ENCODE results near the gene PTGFRN. TPM values are rescaled to one million over a fixed set of nuclear protein-coding genes. Genes with fewer than 3 reads are reported as not detected.
A peak's percentile ranks its signal among the peaks of the same experiment; 100 is the strongest.
"Not testable (repeated sequence)": the region's sequence is repeated elsewhere in the genome, so short reads cannot be mapped to it uniquely, and the experiment has no call there.

The PTGFRN gene
- 100 to 1,000 TPM in 8 of 10 donors, 10 to 100 TPM in 2; 76.8 to 318 (median 178) TPM for total RNA-seq
- polyA plus RNA-seq: 10 to 100 TPM; 21.2 to 84.4 TPM
- long read RNA-seq, donor 1, full-length matches to known transcripts: 5 of 24 reads
- long read RNA-seq, donor 1, partial matches to known transcripts: 5 of 24 reads
- long read RNA-seq, donor 1, other reads (novel, unspliced or antisense): 14 of 24 reads
- long read RNA-seq, donor 2, full-length matches to known transcripts: 15 of 37 reads
- long read RNA-seq, donor 2, partial matches to known transcripts: 8 of 37 reads
- long read RNA-seq, donor 2, other reads (novel, unspliced or antisense): 14 of 37 reads
- long read RNA-seq, donor 3, full-length matches to known transcripts: 10 of 101 reads
- long read RNA-seq, donor 3, partial matches to known transcripts: 14 of 101 reads
- long read RNA-seq, donor 3, other reads (novel, unspliced or antisense): 77 of 101 reads

DNA sequence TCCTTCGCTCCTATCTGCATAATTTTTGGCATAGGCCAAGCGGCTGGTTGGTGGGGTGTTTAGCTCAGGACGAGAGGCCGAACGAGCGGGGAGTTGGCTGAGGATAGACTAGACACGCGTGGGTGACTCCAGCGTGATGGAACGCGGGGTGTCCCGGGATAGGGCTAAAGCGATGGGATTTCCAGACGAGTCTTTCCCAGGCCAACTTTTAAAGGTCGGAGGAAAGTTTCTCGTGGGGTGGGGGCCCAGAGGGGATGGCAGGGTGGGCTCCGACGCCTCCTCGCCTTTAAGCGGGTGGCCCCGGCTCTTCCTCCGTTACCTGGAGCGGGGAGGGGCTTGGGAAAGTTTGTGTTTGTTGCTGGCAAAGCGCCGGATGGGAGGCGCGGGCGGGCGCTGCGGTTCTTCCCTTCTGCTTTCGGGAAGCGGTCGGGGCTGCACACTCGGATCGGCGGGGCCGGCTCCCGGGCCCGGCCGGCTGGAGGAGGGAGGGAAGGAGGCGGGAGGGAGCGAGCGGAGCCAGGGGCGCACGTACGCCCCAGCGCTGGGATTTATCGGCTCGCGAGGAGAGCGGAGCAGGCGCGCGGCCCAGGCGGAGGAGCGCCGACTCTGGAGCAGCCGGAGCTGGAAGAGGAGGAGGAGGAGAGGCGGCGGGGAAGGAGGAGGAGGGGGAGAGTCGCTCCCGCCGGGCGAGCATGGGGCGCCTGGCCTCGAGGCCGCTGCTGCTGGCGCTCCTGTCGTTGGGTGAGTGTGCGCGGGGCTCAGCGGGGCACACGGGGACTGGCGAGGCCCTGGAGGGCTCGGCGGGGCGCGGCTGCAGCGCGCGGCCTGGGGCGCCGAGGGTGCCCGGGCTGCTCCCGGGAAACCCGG, at the start of gene PTGFRN:
Gene PTGFRN, plus strand, starts transcription at position 405 of the 867 bp plus-strand sequence. Its CDS starts 288 bp downstream, at position 693.
- Histone ChIP-seq H3K27ac (peak within 1 kb of the TSS; percentile 66 to 97 (median 92)), H3K9me3 (no peaks in the 10 kb centered on the region), H3K27me3 (peaks cover 0 to 38% (median 0%) of the 10 kb centered on the region in 7 donors), H3K36me3 (no peaks in the 10 kb centered on the region), H3K4me1 (peaks cover 4 to 49% (median 30%) of the 10 kb centered on the region in 9 donors), H3K4me3 (peak within 1 kb of the TSS; percentile 64 to 86 (median 78))
- DNase-seq (peak; percentile 73 to 78), ATAC-seq (peak; percentile 67 to 85 (median 77))
- intact Hi-C loops (cut with DNase I): loop anchor here in 5 of 10 donors (5.0 to 10.0 kb wide), 4 partner anchors 43 to 145 kb away; no protein-coding TSS in a partner anchor
- TF ChIP-seq, protein P1, sequence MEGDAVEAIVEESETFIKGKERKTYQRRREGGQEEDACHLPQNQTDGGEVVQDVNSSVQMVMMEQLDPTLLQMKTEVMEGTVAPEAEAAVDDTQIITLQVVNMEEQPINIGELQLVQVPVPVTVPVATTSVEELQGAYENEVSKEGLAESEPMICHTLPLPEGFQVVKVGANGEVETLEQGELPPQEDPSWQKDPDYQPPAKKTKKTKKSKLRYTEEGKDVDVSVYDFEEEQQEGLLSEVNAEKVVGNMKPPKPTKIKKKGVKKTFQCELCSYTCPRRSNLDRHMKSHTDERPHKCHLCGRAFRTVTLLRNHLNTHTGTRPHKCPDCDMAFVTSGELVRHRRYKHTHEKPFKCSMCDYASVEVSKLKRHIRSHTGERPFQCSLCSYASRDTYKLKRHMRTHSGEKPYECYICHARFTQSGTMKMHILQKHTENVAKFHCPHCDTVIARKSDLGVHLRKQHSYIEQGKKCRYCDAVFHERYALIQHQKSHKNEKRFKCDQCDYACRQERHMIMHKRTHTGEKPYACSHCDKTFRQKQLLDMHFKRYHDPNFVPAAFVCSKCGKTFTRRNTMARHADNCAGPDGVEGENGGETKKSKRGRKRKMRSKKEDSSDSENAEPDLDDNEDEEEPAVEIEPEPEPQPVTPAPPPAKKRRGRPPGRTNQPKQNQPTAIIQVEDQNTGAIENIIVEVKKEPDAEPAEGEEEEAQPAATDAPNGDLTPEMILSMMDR (IDR thresholded peaks at IDR 0.05): no peak
- 2 to 3% methylated on average over 75 to 86 of the region's 86 CpGs for WGBS, 2 donors

DNA sequence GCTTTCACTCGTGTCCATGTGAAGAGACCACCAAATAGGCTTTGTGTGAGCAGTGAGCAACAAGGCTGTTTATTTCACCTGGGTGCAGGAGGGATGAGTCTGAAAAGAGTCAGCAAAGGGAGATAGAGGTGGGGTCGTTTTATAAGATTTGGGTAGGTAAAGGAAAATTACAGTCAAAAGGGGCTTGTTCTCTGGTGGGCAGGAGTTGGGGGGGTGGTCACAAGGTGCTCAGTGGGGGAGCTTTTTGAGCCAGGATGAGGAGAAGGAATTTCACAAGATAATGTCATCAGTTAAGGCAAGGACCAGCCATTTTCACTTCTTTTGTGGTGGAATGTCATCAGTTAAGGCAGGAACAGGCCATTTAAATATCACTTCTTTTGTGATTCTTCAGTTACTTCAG, 49.5 kb upstream of the PTGFRN start:
- intact Hi-C loops (cut with DNase I); H3K27ac ChIP-seq; H3K27me3 ChIP-seq: not testable (repeated sequence)

DNA sequence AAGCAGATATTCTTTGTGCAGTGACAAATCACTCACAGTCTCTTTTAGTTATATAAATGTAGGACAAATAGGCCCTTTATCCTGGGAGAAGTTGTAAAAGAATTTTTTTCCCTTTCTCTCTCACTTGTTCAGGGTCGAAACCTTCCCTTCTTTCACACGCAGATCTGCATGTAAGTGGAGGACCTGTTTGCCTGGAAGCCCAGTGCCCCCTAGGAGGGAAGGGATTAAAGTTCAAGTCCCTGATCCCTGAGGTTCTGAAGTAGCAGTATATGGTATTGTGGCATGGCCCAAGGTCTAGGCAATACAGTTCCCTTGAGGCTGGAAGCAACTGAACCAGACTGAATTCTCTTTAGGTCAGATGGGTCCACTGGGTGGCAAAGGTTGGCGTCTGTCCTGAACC, 48.6 kb upstream of the PTGFRN start:
- TF ChIP-seq, protein P1 (IDR thresholded peaks at IDR 0.05): no peak
- DNase-seq (no peak), ATAC-seq (no peak)
- Histone ChIP-seq H3K4me1 (peaks cover 0 to 2% (median 0%) of the 10 kb centered on the region in 9 donors), H3K36me3 (no peaks in the 10 kb centered on the region), H3K4me3 (no peak overlapping the region), H3K27ac (no peak overlapping the region), H3K9me3 (peaks cover 0 to 7% (median 0%) of the 10 kb centered on the region in 11 donors), H3K27me3 (no peaks in the 10 kb centered on the region)
- WGBS, 2 donors: 93 to 98% methylated on average over 3 of the region's 3 CpGs
- intact Hi-C loops (cut with DNase I): no loop called here

More for the DNA sequence above, 49.5 kb upstream of the PTGFRN start:
- H3K4me1 ChIP-seq: peaks cover 0 to 11% (median 6%) of the 10 kb centered on the region in 9 donors
- 75 to 84% methylated on average over 2 of the region's 2 CpGs for WGBS, 2 donors
- ATAC-seq, H3K4me3 ChIP-seq, H3K36me3 ChIP-seq, DNase-seq, H3K9me3 ChIP-seq: not testable (repeated sequence)

DNA sequence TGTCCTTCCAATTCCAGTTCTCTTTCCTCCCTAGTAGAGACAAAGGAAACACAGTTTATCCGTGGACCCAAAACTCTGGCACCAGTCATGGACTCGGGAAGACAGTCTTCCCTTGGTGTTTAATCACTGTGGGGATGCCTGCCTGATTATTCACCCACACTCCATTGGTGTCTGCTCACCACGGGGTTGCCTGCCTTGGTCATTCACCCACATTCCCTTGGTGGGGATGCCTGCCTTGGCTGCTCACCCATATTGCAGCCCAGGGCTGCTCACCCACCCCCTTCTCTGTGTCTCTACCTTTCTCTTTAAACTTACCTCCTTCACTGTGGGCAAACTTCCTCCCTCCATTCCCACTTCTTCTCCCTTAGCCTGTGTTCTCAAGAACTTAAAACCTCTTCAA, 46.7 kb upstream of the PTGFRN start:
- peaks cover 0 to 25% (median 0%) of the 10 kb centered on the region in 11 donors for H3K9me3 ChIP-seq
- 85 to 89% methylated on average over 3 of the region's 3 CpGs for WGBS, 2 donors
- intact Hi-C loops (cut with DNase I); H3K4me1 ChIP-seq; H3K27ac ChIP-seq; DNase-seq; H3K36me3 ChIP-seq; H3K4me3 ChIP-seq; H3K27me3 ChIP-seq; ATAC-seq: not testable (repeated sequence)

DNA sequence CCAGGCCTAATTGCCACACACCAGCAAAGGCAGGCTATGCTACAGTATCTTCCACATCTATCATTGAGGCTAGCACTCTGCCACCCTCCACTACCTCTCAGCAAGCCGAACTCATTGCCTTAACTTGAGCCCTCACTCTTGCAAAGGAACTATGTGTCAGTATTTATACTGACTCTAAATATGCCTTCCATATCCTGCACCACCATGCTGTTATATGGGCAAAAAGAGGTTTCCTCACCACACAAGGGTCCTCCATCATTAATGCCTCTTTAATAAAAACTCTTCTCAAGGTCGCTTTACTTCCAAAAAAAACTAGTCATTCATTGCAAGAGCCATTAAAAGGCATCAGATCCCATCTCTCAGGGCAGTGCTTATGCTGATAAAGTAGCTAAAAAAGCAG, 43.2 kb upstream of the PTGFRN start:
- WGBS, 2 donors: 87 to 91% methylated on average over 2 of the region's 2 CpGs
- H3K27me3 ChIP-seq; intact Hi-C loops (cut with DNase I); ATAC-seq; H3K27ac ChIP-seq; H3K4me3 ChIP-seq; H3K4me1 ChIP-seq; H3K36me3 ChIP-seq; DNase-seq: not testable (repeated sequence)
- peaks cover 0 to 26% (median 0%) of the 10 kb centered on the region in 11 donors for H3K9me3 ChIP-seq
